Measurements from ENCODE around the gene KIF6.
"Not testable (repeated sequence)": the region's sequence is repeated elsewhere in the genome, so short reads cannot be mapped to it uniquely, and the experiment has no call there.

KIF6 gene

DNA sequence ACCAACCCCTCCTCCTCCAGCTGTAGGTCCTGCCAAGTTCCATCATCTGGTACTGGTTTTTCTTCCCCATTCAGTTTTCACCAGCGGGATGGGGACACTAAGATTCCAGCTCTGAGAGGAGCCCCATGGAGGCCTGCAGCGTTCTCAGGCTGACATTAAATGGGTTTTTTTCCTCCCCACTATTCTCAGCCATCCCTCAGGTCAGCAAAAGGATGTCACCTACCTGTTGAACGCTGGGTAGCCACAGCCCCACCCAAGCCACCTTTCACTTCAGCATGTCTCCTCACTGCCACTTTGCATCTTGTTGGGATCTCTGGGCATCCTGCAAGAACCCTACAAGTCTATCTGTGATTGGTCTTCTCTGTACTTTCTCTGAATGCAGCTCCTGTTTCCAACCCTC is 417.7 kb downstream of the KIF6 start:
- DNase-seq: no peak

DNA sequence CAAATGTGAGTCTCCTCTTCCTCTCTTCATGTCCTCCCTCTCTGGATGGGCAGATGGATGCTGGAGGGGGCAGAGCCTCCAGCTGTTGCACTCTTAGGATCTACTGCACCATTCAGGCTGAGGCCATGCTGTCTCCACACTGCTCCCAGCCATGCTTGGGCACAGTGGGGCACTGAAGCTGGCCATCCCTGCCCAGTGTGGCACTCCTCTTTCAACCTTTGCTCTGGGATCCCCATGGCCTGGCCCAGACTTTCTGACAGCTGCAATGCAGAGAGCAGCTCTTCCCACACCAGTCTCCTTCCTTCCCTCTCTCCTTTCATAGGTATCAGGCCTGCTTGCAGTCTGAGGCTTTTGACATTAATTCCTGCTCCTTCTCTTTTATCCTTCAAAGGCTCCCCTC is 420.3 kb downstream of the KIF6 start:
- DNase-seq: no peak

DNA sequence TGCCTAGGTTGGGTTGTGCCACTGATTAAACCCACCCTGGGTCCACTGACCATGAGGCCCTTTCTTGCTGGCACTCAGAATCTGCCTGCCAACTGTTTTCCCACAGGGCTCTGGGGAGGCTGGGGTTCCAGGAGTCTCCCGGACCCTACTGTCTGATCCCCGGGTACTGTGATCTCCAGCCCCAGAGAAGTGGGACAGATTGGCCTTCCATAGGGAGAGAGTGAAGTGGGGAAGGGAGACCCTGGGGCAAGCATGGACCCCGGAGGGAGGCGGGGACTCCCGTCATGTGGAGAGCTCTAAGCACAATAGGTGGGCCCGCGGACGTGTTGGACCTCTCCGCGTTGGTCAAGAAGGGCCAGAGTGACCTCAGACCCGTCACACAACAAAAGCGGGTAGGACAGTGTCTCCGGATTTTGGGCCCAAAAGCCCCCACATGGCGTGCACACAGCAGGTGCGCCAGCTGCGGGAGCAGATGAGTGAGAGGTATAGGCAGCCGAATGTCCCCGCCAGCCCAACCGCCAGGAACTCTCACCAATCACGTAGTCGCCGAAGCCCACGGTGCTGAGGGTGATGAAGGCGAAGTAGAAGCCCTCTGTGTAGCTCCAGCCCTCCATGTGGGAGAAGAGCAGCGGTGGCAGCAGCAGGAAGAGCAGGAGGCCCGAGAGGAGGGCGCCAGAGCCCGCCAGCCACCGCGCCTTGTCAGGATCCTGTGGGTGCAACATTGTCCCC is 421.6 kb downstream of the KIF6 start:
- no peak for DNase-seq

DNA sequence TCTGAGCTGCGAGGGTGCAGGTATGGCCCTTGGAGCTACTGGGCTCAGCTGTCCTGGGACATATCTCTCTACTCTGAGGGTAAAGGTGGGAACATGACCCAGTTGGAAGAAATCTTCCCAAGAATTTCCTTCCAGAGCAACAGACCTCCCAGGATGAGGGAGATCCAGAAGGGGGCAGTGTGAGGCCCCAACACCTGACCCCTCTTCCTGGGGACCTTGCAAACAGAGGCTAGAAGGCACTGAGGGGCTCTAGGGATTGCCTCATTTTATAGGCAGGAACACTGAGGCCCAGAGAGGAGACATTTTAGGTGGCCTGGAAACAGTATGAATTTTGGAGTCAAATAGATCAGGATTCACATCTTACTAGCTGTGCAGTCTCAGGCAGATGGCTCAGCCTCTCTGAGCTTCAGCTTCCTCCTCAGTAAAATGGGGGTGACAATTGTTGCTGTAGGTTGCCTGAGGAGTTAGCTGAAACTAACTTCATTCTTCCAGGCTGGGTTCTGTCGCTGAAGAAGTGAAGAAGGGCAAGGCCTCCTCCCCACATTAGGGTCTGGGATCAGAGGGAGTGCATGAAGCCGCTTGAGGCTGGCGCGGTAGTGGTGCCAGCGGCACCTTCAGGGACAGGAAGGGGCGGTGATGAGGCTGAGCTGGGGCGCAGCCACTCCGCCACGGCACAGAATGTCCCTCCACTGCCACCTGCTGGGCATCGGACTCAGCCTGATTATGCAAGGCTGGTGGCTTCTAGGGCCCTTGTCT is 422.4 kb downstream of the KIF6 start:
- peak; percentile 66 for DNase-seq

GRCh38 chr6:39302011-39302410 is 423.2 kb downstream of the KIF6 start:
- no peak for DNase-seq

DNA sequence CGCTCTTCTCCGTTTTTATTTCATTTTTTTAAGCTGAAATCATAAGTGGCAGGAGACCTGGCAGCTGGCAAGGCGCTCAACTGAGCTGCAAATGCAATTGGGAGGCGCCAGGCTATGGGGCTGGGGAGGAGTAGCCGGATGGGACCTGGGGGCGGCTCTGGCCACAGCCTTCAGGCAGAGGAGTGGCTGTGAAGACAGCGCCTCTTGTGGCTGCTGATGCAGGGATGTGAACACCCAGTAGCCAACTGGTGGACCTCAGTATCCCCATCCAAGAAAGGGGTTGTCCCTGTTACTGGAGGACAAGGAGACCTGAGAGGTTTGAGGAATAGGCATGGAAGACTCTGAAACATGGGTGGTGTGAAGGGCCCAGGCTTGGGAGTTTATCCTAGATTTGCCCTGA is 423.6 kb downstream of the KIF6 start:
- no peak for DNase-seq

DNA sequence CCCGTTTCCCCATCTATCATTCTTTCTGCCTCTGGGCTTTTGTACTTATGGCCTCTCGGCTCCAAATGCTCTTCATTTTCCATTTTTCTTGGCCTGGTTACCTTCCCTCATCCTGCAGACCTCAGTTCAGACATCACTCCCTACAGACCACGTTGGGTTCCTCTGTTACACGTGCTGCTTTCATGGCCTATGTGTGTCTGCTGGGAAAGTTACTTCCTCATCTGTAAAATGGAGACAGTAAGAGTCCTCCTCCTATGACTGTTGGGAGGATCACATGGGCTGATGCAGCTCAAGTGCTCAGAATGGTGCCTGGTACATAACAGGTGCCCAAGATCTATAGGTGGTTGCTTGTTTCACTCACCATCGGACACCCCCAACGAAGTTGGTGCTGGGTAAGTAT is 424.5 kb downstream of the KIF6 start:
- DNase-seq: no peak

GRCh38 chr6:39298061-39298460 is 427.1 kb downstream of the KIF6 start:
- no peak for DNase-seq

DNA sequence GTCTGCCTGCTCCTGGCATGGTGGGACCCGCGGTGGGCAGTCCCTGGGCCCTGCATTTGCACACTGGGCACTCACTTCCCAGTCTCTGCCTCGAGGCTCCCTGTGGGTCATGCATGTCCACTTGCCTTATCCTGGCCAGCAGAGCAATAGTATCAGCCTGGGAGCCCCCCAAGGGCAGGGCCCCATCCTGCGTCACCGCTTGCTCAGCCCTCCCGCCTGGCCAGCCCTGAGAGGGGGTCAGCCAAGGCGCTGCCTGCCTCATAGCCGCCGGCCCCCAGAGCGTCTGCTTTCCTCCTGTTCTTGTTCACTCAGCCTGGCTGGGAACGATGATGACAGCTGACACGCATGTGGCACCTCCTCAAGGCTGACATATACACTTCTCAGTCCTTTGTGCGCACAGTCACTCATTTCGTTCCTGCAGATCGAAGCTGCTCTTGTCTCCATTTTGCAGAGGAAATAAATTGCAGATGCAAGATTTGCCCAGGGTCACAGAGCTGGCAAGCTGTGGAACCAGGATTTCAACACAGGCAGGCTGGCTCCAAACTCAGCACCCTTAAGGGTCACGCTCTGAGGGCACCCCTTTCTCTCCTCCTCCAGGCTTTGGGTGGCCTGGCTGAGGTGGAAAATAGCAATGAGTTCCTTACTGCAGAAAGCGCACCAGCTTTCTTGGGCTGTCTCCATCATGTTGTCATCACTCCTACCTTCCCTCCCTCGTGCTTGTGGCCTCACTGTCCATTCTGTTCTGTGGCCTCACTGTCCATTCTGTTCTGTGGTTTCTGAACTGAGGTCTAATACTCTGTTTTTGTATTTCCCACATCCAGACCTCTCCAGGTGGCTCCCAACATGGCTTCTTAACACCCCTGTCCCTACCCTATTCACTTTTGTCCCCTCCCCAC is 428.2 kb downstream of the KIF6 start:
- DNase-seq: no peak

DNA sequence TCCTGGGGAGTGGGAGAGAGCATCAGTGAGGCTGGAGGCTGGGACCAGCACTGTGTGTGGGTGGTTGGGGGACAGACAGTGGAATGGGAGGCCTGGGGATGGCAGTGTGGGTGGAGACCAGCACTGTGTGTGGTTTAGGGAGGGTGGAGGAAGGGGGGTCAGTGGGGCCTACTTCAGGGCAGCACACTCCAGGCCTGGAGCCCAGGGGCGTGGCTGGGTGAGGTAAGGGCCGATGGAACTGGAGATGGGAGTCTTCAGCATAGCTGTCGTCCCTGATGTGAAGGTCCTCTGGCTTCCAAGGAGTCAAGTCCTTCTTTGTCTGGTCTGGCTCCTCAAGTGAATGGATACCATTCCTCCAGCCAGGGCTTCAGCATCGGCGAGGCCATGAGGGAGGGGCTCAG is 429.6 kb downstream of the KIF6 start:
- DNase-seq: no peak

DNA sequence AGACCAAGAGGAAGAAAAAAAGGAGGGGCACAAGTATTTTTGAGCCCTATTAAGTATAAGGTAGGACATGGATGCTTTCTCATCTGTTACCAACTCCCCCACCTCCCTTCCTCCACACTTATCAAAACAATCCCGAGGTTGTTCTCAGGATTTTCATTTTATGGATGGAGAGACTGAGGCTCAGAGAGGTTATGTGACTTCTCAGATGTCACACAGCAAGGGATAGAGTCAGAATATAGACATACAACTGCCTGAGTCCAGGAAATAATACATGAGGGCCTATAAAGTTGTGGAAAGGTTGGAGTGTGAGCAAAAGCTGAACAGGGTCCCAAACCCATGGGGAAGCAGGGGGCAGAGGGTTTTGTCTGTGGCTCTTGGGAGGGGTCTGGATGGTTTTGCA is 430.3 kb downstream of the KIF6 start:
- DNase-seq: no peak

- DNase-seq: no peak
These were observed 431.1 kb downstream of the KIF6 start for GRCh38 chr6:39294133-39294532.

DNA sequence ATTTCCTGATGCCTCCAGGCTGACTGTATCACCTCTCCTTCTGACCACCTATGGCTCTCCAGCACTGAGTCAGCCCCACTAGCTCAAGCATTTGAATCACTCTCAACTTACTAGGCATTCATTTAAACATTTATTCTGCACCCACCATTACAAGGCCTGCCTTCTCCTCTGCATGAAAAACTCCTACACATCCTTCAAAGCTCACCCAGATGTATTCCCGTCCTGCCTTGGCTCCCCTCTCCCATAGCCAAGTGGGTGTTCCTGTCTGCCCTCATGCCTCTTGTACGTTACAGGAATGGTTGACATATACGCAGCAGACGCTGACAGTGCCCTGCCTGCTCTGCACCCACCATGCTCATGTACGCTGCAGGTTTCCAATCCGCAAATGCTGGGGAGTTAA is 432.6 kb downstream of the KIF6 start:
- no peak for DNase-seq

DNA sequence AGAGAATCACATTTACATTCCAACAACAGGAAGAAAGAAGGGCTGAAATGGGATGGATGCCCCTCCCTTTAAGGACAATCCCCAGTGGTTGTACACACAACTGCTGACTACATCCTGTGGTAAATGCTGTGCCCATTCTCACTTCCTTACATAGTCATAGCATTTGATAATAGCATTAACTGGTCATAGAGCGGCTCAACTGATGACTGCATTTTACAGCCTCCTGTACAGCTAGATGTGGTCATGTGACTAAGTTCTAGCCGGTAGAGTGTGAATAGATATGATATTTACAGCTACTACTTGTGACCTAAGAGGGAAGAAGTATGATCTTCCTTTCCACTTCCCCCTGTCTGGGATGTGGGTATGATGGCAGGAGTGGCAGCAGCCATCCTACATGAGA is 435.7 kb downstream of the KIF6 start:
- DNase-seq: no peak

GRCh38 chr6:39287601-39288000 is 437.6 kb downstream of the KIF6 start:
- no peak for DNase-seq

- not testable (repeated sequence) for DNase-seq
These were observed 438.6 kb downstream of the KIF6 start for GRCh38 chr6:39286596-39286995.

GRCh38 chr6:39282774-39283173 is 442.4 kb downstream of the KIF6 start:
- DNase-seq: no peak

GRCh38 chr6:39281312-39281980 is 443.8 kb downstream of the KIF6 start:
- DNase-seq: no peak

DNA sequence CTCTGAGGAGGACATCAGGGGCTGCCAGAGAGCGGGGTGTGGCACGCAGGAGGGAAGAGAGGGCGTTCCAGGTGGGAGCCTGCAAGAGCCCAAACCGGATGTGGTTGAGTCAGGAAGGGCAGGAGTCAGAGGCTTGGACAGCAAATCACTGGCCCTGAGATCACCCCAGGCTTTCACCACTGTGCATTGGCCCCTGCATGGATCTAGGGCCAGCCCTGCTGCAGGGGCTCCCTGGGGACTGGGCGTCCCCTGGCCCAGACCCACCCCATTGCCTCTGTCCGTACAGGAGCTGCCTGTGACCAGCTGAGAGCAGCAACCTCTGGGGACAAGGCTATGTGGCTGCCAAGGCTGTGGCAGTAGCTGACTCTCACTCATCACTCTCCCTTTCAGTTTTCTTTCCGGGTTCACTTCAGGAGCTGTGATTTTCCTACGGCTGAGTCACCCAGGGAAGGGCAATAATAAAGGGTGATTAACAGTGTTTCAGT is 444.9 kb downstream of the KIF6 start:
- no peak for DNase-seq
